ENCODE measurements around the gene ROPN1L.

Gene ROPN1L

DNA sequence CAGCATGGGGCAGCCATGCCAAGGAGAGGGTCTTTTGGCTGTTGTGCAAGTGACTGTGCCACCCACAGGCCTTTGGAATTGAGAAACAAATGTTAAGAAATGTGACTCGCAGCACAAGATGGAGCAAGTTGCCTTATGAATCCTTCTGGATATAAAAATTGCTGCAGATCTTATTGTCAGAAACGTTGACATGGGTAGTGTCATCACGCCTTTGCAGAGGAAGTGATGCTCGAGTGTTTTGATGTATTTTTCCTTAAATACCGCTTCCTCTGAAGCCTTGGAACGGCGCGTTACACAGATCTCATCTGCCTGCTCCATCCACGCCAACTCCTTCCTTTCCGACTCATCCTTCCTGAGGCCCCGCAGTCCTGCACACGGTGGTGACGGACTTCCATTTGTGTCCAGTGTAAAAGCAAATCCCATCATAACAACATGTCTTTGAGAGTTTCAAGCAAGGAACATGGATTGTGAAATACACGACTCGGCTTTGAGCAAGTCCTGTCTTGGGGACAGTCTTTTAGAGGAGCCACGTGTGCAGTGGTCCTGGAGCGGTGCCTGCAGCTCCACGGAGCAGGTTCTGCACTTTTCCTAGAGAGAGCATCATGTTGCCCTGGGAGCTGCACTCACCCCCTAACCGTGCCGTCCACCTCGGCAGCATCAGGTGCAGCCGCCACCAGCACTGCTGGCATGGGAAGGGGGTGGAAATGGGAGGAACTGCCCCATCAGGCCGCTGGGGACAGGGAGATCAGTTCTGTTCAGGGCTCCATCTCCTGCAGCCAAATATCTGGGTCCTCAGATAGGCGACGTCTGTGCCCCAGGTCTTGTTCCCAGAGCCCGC lies 15.1 kb downstream of the ROPN1L start:
- no peak overlapping the region for H3K4me3 ChIP-seq (ENCODE audit: low read depth, low read length)
- TF ChIP-seq, protein P1, sequence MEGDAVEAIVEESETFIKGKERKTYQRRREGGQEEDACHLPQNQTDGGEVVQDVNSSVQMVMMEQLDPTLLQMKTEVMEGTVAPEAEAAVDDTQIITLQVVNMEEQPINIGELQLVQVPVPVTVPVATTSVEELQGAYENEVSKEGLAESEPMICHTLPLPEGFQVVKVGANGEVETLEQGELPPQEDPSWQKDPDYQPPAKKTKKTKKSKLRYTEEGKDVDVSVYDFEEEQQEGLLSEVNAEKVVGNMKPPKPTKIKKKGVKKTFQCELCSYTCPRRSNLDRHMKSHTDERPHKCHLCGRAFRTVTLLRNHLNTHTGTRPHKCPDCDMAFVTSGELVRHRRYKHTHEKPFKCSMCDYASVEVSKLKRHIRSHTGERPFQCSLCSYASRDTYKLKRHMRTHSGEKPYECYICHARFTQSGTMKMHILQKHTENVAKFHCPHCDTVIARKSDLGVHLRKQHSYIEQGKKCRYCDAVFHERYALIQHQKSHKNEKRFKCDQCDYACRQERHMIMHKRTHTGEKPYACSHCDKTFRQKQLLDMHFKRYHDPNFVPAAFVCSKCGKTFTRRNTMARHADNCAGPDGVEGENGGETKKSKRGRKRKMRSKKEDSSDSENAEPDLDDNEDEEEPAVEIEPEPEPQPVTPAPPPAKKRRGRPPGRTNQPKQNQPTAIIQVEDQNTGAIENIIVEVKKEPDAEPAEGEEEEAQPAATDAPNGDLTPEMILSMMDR (IDR thresholded peaks at IDR 0.05; ENCODE audit: insufficient read depth, low read depth, low read length, missing control alignments): no peak
- no peak for DNase-seq (ENCODE audit: low read depth)

DNA sequence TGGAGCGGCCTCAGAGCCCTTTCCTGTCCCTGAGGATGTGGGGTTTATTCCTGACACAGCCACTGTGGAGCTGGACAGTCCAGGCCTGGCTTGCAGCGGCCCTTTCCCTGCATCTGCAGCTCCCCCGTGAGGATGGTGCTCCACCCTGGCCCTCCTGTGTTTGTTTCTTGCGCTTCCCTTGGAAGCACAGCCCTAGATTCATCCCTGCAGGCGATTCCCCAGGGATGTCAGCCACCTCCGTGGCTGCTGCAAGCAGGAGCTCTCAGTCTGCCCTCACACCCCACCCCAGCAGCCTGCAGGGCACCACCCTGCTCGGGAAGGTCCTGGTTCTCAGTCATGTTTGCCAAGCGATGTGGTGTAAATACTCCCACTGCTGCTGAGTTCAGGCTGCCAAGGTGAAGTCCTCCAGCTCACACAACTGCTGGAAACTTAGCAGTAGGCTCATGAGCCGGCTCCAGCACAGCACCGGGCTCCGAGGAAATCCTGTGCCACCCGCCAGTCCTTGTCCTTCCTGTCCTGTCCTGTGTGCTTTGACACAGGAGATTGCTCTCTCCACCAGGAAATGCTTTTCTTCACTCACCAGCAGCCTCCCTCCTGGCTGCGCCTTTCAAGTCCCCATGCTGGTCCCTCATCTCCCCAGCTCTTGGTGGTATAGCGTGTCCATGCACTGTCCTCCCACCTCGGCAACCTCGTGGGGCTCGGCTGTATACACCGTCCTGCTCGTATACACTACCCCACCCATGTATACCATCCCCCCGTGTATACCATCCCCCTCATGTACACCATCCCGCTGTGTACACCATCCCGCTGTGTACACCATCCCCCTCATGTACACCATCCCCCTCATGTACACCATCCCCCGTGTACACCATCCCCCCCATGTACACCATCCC lies 16.2 kb downstream of the ROPN1L start:
- H3K4me3 ChIP-seq (ENCODE audit: low read depth, low read length): no peak overlapping the region
- TF ChIP-seq, protein P1 (IDR thresholded peaks at IDR 0.05; ENCODE audit: insufficient read depth, low read depth, low read length, missing control alignments): no peak
- no peak for DNase-seq (ENCODE audit: low read depth)

DNA sequence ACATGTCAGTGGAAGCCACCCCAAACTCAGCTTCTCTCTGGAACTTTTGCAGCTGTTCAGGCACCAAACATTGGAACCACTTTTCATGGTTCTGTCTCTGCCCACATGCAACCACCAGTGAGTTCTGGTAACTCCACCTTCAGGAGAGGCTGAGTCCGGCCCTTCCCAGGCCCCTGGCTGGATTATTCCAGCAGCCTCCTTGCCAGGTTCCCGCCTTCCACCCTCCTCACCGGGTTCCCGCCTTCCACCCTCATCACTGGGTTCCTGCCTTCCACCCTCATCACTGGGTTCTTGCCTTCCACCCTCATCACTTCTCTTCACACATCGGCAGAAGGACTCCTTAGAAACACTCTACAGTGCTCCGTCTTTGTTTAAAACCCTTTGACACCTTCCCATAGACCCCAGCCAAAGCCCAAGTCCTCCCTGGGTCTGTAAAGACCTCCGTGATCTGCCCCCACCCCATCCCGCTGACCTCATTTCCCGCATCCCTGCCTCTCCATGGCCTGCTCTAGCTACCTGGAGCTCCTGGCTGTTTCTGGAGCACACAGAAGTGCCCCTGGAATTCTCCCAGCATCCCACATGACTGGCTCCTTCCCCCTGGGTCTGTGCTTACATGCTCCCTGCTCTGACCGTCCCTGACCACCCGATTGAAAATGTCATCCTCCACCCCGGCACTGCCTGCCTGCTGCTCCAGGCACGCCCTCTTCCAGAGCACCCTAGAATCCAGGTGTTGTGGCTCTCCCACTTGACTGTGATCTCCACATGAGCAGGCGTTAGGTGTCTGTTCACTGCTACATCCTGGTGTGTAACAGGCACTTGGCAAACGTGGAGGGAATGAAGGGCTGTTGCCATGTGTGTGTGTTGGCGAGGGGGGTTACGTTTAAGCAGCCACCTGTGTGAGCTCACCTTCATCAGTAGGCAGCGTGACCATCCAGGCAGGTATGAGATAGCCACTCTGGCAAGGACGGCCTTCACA lies 17.7 kb downstream of the ROPN1L start:
- TF ChIP-seq, protein P1 (IDR thresholded peaks at IDR 0.05; ENCODE audit: insufficient read depth, low read depth, low read length, missing control alignments): no peak

DNA sequence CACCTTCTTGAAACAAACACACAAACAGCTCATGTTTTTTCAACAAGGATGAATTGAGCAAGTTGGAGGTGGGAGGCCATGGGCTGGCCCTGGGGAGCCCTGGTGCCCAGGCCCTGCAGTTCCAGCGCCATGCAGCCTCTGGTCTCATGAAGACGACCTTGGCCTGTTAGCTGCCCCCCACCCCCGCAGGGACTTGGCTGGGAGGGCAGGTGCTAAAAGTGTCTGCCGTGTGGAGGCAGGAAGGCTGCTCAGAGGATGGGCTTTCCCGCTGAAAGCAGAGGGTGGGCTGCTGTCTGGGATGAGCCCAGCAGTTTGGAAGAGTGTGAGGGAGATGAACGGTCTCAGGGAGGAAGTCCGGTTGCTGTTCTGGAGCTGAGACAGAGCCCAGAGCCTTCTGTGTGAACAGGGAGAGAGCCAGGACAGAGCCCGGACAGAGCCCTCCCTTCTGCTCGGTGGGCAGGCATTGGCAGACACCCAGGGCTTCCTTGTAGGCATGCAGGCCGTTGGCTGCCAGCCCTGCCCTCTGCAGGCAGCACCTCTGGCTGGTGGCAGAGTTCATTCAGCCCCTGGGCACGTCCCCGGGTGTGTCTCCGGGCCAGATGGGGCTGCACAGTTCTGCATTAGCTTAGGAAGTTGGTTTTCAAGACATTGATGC lies 18.7 kb downstream of the ROPN1L start:
- TF ChIP-seq, protein P1 (IDR thresholded peaks at IDR 0.05; ENCODE audit: insufficient read depth, low read depth, low read length, missing control alignments): no peak
- H3K4me3 ChIP-seq (ENCODE audit: low read depth, low read length): no peak overlapping the region
- no peak for DNase-seq (ENCODE audit: low read depth)

More for the DNA sequence above, 17.7 kb downstream of the ROPN1L start:
- H3K4me3 ChIP-seq (ENCODE audit: low read depth, low read length): no peak overlapping the region
- no peak for DNase-seq (ENCODE audit: low read depth)

DNA sequence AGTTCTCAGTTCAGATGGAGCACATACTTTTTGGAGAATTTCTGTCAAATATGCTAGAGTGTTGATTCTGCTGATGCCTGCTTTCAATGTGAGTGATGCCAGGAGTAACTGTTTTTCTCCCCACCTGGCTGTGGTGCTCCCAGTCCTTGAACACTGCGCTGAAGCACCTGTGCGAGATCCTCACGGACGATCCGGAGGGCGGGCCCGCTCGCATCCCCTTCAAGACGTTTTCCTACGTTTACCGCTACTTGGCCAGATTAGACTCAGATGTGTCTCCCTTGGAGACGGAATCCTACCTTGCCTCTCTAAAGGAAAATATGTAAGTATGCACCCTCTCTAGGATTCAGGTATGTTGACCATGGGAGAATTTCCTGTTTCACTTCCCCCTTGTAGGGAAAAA lies 19.4 kb downstream of the ROPN1L start:
- DNase-seq (ENCODE audit: low read depth): no peak
- TF ChIP-seq, protein P1 (IDR thresholded peaks at IDR 0.05; ENCODE audit: insufficient read depth, low read depth, low read length, missing control alignments): no peak
- no peak overlapping the region for H3K4me3 ChIP-seq (ENCODE audit: low read depth, low read length)
